Peyer's patch (tissue), 4 donors: ENCODE results near the gene ZNF860.

ENCODE experiments used
- CTCF ChIP-seq, 6 experiments: fragments of 450-650 bp in 4 of 6; fragments of 200-600 bp in 2 of 6; sonication (generic) in 1 of 6; IDR thresholded peaks; one replicate each; pipeline ENCODE4 v1.5.1; 2017 to 2019; ENCODE audit warnings: antibody characterized with exemption in 6 of 6, mild to moderate bottlenecking in 3 of 6, moderate library complexity in 1 of 6
- POLR2A ChIP-seq, 2 donors: fragments of 450-650 bp; IDR thresholded peaks; one replicate each; pipeline ENCODE4 v1.5.1; 2017; ENCODE audit warnings: antibody characterized with exemption in 2 of 2, mild to moderate bottlenecking in 2 of 2, moderate library complexity in 2 of 2

GRCh38 chr3:31968369-31968926, 13.1 kb upstream of the ZNF860 start:
- TF ChIP-seq CTCF (IDR thresholded peaks at IDR 0.05): no peak
- TF ChIP-seq POLR2A (IDR thresholded peaks at IDR 0.05): no peak
